NCI-H2227 (cell line): ENCODE results near the gene VWA7.

Experiments used
- DNase-seq: peaks from one replicate; lab custom pipeline; 2025; ENCODE audit not compliant: unreplicated experiment; lab: John Stamatoyannopoulos, UW

Gene VWA7

GRCh38 chr6:31779908-31780307 lies 2.8 kb upstream of the VWA7 start:
- no peak for DNase-seq

DNA sequence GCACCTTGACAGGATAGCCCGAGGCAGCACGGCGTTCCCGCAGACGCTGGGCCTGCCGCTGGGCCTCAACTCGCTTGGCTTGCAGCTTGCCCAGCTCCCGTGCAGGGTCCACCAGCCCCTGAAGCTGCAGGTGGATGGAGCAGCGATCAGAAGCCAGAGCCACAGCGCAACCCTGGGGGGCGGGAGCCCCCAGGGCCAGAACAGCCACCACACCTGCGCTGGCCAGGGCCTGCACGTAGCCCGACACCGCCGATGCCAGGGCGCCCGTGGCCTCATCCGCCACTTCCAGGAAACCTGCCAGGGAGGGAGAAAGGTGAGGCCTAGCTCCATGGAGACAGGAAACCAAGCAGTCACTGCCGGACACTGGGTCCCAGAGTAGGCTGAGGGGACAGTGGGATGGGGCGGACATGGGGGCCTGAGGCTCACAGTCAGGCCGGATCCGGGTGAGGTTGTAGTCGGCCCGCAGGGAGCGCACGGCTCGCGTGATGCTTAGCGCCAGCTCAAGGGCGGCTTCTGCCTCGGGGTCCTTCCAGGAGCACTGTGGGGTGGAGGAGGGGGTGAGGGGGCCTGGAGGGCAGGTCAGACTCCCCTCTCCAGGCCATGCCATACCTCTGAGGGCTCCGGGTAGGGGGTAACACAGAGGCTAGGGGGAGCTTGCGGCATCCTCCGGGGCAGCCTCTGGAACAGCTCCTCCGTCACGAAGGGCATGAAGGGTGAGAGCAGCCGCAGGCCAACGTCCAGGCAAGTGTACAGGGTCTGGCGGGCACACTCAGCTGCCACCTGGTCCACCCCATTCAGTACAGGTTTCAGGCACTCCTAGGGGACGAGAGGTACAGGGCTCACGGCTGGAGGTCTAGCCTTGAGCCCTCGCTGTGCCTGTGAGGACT lies 2.1 kb upstream of the VWA7 start:
- no peak for DNase-seq

DNA sequence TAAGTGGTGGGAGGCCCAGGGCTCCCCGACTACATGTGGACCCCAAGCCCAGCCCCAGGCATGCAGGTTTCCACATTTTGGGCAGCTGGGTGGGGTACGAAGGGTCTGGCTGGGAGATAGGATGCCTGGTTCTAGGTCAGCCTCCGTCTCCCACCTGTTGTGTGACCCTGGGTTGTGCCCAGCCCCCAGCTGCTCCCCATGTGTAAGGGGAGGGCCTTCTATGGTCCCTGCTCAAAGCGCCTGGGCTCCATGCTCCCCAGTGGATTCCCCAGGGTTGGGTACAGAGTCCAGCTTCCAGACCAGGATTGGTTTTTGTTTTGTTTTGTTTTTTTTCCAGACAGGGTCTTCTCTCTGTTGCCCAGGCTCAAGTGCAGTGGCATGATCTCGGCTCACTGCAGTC lies 1.1 kb upstream of the VWA7 start:
- no peak for DNase-seq

GRCh38 chr6:31777667-31778050 lies 531 bp upstream of the VWA7 start:
- DNase-seq = no peak

GRCh38 chr6:31776485-31776988 lies 591 bp downstream of the VWA7 start:
- peak; percentile 65 for DNase-seq

DNA sequence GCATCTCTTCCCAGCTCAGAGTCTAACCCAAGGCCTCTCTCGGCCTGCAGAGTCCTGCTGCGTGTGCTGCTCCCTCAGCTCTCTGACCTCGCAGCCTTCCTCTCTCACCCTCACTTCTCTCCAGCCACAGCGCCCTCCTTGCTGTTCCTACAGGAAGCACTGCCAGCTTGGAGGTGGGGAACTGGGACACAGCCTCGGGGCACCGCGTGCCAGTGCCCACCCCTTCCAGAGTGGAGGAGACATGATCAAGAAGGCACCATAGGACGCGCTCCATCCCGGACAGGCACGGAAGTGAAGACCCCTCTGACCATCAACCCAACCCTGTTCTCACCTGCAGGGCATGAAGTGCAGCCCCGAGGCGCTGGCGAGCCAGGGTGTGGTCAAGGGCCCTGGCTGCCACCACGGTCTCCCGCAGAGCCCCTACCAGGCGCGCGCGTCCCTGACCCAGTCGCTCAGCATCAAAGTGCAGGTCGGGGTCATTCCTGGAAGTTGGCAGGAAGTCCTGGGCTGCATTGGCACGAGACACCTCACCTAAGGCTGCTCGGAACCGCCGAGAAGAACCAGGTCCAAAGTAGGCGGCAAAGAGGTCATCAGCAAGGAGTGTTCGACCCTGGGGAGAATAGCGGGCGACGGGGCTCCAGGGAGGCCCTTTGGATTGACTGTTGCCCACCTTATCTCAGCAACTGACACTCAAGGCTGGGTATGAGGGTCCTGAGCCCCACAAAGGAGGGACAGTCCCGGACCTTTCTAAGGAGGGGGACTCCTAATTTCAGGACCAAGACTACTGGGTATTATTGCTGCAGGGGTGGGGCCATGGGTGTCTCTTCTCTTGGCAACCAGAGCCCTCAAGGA lies 1.3 kb downstream of the VWA7 start:
- DNase-seq = no peak

DNA sequence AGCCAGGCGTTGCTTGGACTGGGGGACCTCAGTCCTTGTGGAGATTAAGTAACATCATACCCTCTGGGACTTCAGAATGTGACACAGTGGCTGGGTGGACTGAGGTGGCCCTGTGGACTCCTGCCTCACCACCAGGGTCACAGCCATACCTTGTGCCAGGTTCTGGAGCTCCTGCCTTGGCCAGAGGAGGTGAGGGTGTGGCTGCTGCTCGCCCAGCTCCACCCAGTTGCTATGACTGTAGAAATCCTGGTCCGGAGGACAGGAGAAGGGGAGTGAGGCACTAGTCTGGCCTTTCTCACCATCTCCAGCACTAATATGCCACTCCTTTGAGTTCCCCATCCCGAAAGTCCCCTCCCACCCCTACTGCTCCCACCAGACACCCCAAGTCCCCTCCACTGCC lies 1.9 kb downstream of the VWA7 start:
- no peak for DNase-seq

- no peak for DNase-seq
Observed at GRCh38 chr6:31771992-31772358, 5.2 kb downstream of the VWA7 start.

DNA sequence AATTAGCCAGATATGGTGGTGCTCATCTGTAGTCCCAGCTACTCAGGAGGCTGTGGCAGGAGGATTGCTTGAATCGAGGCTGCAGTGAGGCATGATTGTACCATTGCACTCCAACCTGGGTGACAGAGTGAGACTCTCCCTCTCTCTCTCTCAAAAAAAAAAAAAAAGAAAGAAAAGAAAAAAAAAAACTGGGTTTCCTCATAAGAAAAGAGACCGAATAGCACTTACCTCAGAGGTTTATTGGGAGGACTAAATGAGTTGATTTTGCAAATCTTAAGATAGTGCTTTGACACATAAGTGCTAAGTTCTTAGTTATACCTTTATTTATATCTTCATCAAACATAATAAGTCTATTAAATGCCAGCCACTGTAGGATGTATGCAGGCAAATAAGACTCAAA lies 6.3 kb downstream of the VWA7 start:
- no peak for DNase-seq

GRCh38 chr6:31769684-31770371 lies 7.3 kb downstream of the VWA7 start:
- peak; percentile 38 for DNase-seq

GRCh38 chr6:31768363-31769257 lies 8.5 kb downstream of the VWA7 start:
- no peak for DNase-seq

DNA sequence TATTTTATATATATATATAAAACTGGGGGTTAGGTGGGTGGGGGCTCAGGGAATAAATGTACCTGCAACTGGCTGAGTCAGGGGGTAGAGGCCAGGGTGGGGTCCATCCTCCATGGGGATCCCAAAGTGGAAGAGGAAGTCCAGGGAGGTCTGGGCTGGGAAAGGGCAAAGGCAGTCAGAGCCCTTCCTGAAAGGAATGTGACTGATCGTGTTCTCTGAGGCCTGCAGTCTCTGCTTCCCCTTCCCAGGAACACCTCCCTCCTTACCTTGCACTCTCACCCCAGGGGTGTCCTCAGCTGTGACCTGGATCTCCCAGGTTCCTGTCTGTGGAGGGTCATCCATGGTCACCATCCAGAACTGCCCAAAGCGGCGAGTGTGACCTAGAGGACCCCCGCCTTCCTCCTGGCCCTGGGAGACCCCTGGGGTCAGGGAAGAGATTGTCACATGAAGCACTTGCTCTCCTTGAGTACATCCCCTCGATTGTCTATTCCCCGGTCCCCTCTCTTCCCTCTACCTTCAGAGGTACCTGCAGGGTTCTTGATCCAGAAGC lies 10.0 kb downstream of the VWA7 start:
- DNase-seq = no peak

DNA sequence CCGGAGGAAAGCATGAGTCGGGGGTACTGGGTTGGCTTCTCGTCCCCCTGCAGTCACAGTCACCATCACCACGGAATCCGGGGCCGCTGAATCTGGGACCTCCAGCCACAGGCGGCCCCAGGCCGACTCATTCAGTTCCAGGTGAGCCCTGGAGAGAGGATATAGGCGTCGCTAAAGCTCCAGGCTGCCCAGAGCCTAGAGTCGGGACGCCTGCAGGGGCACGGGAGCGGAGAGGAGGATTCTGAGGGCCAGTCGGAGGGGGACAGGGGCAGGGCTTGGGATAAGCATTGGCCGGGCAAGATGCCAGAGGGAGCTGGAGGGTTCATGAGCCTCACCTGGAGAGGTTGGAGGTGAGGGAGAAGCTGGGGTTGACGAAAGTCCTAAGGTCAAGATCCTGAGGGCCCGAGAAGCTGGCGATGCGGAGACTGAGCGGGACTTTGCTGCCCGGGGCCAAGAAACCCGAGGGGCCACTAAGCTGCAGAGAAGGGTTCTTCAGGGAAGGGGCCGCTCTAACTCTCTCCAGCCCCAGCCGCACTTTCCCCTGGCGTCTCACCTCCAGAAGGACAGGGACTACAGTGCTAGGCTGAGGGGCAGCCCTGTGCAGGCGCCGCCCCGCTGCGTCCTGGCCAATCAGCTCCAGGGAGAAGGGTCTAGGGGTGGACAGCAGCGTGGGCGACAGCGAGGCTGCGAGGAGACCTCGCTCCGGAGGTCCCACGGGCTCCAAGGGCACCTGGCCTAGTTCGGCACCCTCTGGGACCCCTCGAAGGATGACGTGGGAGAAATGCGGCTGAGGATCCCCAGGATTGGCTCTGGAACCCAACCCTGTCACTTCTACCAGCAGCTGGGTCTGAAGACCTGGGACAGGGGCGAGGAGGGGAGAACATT lies 11.0 kb downstream of the VWA7 start:
- DNase-seq = no peak

- DNase-seq = no peak
Observed at GRCh38 chr6:31765559-31765909, 11.6 kb downstream of the VWA7 start.

- DNase-seq = no peak
Observed at GRCh38 chr6:31764198-31764597, 12.9 kb downstream of the VWA7 start.

- no peak for DNase-seq
Observed at GRCh38 chr6:31763619-31763940, 13.5 kb downstream of the VWA7 start.

DNA sequence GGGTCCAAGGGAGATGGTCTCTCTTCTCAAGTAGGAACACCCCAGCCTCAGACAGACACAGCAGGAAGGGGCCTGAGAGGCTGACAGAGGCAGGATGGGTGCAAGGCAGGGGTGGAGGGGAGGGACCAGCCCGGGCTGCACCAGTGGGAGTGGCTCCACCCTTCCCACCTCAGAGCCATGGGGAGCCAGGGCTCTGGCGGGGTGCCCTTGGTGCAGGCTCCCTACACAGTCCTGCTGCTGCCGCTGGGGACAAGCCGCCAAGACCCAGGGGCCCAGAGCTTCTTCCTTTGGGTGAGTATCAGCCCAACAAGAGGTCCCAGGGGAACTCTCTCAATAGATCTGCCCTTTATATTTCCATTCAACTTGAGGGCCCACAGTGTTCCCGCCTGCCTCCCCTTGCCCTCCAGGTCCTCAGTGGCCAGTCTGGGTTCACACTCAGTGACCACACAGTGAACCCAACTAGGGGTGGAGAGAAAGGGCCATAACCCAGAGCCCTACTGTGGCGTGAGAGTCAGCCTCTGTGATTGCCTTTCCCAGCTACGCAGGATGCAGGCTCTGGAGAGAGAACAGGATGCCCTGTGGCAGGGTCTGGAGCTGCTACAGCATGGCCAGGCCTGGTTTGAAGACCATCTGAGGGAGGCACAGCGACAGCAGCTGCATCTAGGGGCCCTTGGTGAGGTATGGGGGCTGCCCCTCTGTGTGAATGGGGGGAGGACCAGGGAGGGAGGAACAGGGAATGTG lies 14.1 kb downstream of the VWA7 start:
- DNase-seq = no peak

GRCh38 chr6:31762356-31762755 lies 14.8 kb downstream of the VWA7 start, which contains the start of gene SAPCD1:
Gene SAPCD1 (plus strand): TSS chr6:31762656. CDS start chr6:31763055, 399 bp downstream.
- DNase-seq = no peak

- no peak for DNase-seq
Observed at GRCh38 chr6:31761343-31761742, 15.8 kb downstream of the VWA7 start.
